Retinal pigment epithelial cell (primary cell): ENCODE measurements around the gene RALBP1.
A peak's percentile ranks its signal among the peaks of the same experiment; 100 is the strongest.

Source experiments
- DNase-seq: peaks from one replicate; pipeline ENCODE4 v3.0.0-alpha.2; 2010; ENCODE audit warnings: low read depth
- H3K4me3 ChIP-seq: 2 replicates; pipeline ENCODE4 v1.5.1; 2011; ENCODE audit warnings: mild to moderate bottlenecking, low read length, control low read depth, moderate library complexity
- TF ChIP-seq, protein P1 (sequence below): conservative IDR thresholded peaks from 2 replicates; pipeline ENCODE4 v1.5.1; 2011; ENCODE audit warnings: low read depth, low read length, control low read depth, inconsistent platforms

Gene RALBP1

GRCh38 chr18:9526458-9526857, 51.1 kb downstream of the RALBP1 start:
- no peak overlapping the region for H3K4me3 ChIP-seq
- DNase-seq: no peak
- TF ChIP-seq, protein P1, sequence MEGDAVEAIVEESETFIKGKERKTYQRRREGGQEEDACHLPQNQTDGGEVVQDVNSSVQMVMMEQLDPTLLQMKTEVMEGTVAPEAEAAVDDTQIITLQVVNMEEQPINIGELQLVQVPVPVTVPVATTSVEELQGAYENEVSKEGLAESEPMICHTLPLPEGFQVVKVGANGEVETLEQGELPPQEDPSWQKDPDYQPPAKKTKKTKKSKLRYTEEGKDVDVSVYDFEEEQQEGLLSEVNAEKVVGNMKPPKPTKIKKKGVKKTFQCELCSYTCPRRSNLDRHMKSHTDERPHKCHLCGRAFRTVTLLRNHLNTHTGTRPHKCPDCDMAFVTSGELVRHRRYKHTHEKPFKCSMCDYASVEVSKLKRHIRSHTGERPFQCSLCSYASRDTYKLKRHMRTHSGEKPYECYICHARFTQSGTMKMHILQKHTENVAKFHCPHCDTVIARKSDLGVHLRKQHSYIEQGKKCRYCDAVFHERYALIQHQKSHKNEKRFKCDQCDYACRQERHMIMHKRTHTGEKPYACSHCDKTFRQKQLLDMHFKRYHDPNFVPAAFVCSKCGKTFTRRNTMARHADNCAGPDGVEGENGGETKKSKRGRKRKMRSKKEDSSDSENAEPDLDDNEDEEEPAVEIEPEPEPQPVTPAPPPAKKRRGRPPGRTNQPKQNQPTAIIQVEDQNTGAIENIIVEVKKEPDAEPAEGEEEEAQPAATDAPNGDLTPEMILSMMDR: no peak

GRCh38 chr18:9530226-9531009, 55.1 kb downstream of the RALBP1 start:
- TF ChIP-seq, protein P1: no peak
- H3K4me3 ChIP-seq: no peak overlapping the region
- DNase-seq: no peak

GRCh38 chr18:9531791-9532410, 56.6 kb downstream of the RALBP1 start:
- no peak for DNase-seq
- TF ChIP-seq, protein P1: no peak
- no peak overlapping the region for H3K4me3 ChIP-seq

DNA sequence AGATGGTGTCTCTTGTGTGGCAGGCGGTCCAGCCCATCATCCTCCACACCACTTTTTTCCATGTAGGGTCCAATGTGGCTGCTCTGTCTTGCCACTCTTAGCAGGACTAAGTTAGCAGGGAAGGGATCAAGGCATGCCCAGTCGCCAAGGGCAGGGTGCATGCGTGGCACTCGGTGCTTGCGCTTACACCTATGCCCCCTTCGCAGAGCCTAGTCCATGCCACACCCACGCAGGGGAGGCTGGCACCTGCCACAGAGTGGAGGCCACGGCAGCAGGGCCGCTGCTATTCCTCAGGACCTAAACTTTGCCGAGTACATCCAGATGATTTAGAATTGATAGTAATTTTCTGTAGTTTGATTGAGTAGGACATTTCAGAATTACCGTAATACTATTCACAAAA, 59.5 kb downstream of the RALBP1 start:
- no peak overlapping the region for H3K4me3 ChIP-seq
- DNase-seq: no peak
- TF ChIP-seq, protein P1: no peak

DNA sequence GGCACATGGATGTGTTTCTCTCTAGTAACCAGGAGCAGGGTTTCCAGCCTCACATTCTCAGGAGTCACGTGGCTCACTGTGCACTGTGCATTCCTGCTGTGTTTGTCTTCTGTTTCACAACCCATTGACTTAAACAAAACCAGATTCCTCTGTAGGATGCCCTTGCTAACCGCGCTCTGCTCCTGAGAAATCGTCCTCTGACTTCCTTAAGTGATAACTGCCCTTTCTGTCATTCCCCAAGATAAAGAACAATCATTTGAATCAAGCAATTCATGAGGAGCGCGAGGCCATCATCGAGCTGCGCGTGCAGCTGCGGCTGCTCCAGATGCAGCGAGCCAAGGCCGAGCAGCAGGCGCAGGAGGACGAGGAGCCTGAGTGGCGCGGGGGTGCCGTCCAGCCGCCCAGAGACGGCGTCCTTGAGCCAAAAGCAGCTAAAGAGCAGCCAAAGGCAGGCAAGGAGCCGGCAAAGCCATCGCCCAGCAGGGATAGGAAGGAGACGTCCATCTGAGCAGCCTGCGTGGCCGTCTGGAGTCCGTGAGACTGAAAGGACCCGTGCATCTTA, 60.2 kb downstream of the RALBP1 start:
- TF ChIP-seq, protein P1: no peak
- no peak overlapping the region for H3K4me3 ChIP-seq
- peak; percentile 8 for DNase-seq

DNA sequence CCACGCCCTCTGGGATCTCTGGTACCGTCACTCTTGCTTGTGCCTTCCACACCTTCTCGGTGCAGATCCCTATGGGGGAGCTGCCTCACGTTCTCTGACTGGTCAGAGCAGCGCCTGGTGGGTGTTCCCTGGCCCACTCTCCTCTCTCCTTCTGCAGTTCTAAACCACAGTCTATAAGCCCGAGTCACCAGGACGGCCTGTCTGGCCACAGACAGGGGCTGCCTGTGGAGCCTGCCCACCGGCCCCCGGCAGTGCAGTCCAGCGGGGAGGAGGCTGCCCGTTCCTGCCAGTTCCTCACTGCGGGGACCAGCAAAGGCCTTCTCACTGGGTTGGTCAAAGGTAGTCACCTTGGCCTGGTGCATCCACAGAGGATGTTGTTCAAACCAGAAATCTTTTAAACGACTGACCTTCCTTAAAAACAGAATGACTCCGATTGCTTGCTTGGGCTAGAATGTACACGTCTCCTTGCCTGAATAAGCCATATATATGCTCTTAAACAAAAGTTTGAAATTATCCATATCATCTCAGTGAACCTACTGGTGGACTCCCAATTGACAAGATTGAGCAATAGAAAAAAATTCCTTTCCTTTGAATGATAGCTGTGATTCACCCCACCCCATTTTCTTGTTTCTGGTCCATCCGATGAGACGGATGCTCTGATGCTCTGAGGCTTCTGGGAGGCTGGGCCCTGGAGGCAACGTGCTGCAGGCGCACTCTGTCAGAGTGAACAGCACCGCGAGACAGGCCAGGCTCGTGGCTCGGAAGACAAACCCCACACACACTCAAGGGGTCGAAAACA, 61.2 kb downstream of the RALBP1 start:
- H3K4me3 ChIP-seq: no peak overlapping the region
- DNase-seq: no peak
- TF ChIP-seq, protein P1: no peak
